HCT116 (cell line): Measurements from ENCODE around the gene PDE10A. TPM values are rescaled to one million over a fixed set of nuclear protein-coding genes. Genes with fewer than 3 reads are reported as not detected.

Source experiments
- ATAC-seq: fragments of 200-7000 bp; cut with Tn5 transposase; 2 replicates; pipeline ENCODE4 v1.9.1; 2020; ENCODE audit warnings: mild to moderate bottlenecking, moderate library complexity
- BruUV-seq: library from RNA; stranded (reverse); fragments of 400-500 nt; replicated peaks from 2 replicates; lab custom pipeline; 2021; lab: Mats Ljungman, UMichigan
- CTCF ChIA-PET: fragments of 300-600 bp; sonication (Branson Sonifier 250); formaldehyde crosslinking; loops from one replicate; lab custom pipeline; 2021; ENCODE audit warnings: antibody characterized with exemption; lab: Charles Lee
- POLR2A ChIA-PET: fragments of 300-600, 350-600 bp; sonication (Branson Sonifier 250); formaldehyde crosslinking; loops from one replicate; lab custom pipeline; 2021; ENCODE audit warnings: antibody characterized with exemption; lab: Charles Lee
- RAD21 ChIA-PET, 2 experiments: fragments of 300-600 bp; sonication (Branson Sonifier 250); formaldehyde crosslinking; loops; one replicate each; lab custom pipeline; 2023; ENCODE audit warnings: low total read pairs in 2 of 2; ENCODE audit not compliant: uncharacterized antibody in 2 of 2, unreplicated experiment in 2 of 2, low non-redundant PET in 1 of 2; lab: Charles Lee
- DNase-seq: peaks from one replicate; pipeline ENCODE4 v3.0.0-alpha.2; 2010; ENCODE audit warnings: low read depth, low spot score
- H2AFZ ChIP-seq: fragments of 200-600 bp; shearing (Covaris generic), sonication (generic); 2 replicates; pipeline ENCODE4 v1.6.1; 2017; ENCODE audit warnings: low read depth, mixed run types, mixed read lengths, antibody characterized with exemption, low read length; ENCODE audit not compliant: poor library complexity, severe bottlenecking
- H3K27ac ChIP-seq: 2 replicates; pipeline ENCODE4 v1.5.1; 2012; ENCODE audit warnings: low read depth, low read length
- H3K27me3 ChIP-seq: fragments of 200-600 bp; sonication (generic); 2 replicates; pipeline ENCODE4 v1.6.1; 2016; ENCODE audit warnings: mixed run types, low read length, mixed read lengths; ENCODE audit not compliant: insufficient read depth
- H3K36me3 ChIP-seq, 2 experiments: fragments of 200-500 bp in 1 of 2; fragments of 200-600 bp in 1 of 2; sonication (Bioruptor generic) in 1 of 2; sonication (generic) in 1 of 2; 2 replicates each; pipeline versions ENCODE4 v1.5.1 to v1.6.1; 2014 to 2016; ENCODE audit warnings: low read length in 2 of 2, inconsistent platforms in 1 of 2, mixed read lengths in 1 of 2, mixed run types in 1 of 2; ENCODE audit not compliant: insufficient read depth in 2 of 2, control insufficient read depth in 1 of 2
- H3K4me1 ChIP-seq, 2 experiments: fragments of 200-600 bp in 1 of 2; sonication (generic) in 1 of 2; 2 replicates each; pipeline versions ENCODE4 v1.5.1 to v1.6.1; 2012 to 2017; ENCODE audit warnings: low read length in 2 of 2, inconsistent platforms in 1 of 2, mild to moderate bottlenecking in 1 of 2, mixed read lengths in 1 of 2, mixed run types in 1 of 2, moderate library complexity in 1 of 2; ENCODE audit not compliant: insufficient read depth in 2 of 2, control insufficient read depth in 1 of 2
- H3K4me2 ChIP-seq: fragments of 200-600 bp; sonication (generic); 2 replicates; pipeline ENCODE4 v1.6.1; 2017; ENCODE audit warnings: mixed run types, low read length, mixed read lengths
- H3K4me3 ChIP-seq, 2 experiments: fragments of 200-600 bp in 1 of 2; sonication (generic) in 1 of 2; replicated peaks in 1 of 2; 2 replicates each; pipeline ENCODE4 v1.5.1; 2011 to 2016; ENCODE audit warnings: low read length in 2 of 2, control low read depth in 1 of 2, low read depth in 1 of 2, mild to moderate bottlenecking in 1 of 2, mixed read lengths in 1 of 2, mixed run types in 1 of 2
- H3K79me2 ChIP-seq: fragments of 200-600 bp; sonication (generic); 2 replicates; pipeline ENCODE4 v1.6.1; 2017; ENCODE audit warnings: mild to moderate bottlenecking, mixed run types, low read length, moderate library complexity, mixed read lengths; ENCODE audit not compliant: insufficient read depth
- H3K9ac ChIP-seq: fragments of 200-600 bp; sonication (generic); 2 replicates; pipeline ENCODE4 v1.6.1; 2016; ENCODE audit warnings: low read length, mixed read lengths
- H3K9me2 ChIP-seq: fragments of 200-600 bp; sonication (generic), shearing (Covaris generic); 2 replicates; pipeline ENCODE4 v1.6.1; 2017; ENCODE audit warnings: mixed run types, mild to moderate bottlenecking, moderate library complexity; ENCODE audit not compliant: insufficient read depth
- H3K9me3 ChIP-seq, 2 experiments: fragments of 200-500 bp in 1 of 2; fragments of 200-600 bp in 1 of 2; sonication (Bioruptor generic) in 1 of 2; sonication (generic) in 1 of 2; 2 replicates each; pipeline ENCODE4 v1.6.1; 2014 to 2017; ENCODE audit warnings: low read length in 2 of 2, mixed read lengths in 2 of 2, inconsistent platforms in 1 of 2, low read depth in 1 of 2, mild to moderate bottlenecking in 1 of 2, mixed run types in 1 of 2, moderate library complexity in 1 of 2; ENCODE audit not compliant: control insufficient read depth in 1 of 2, insufficient read depth in 1 of 2
- H4K20me1 ChIP-seq: fragments of 200-600 bp; sonication (generic), shearing (Covaris generic); 2 replicates; pipeline ENCODE4 v1.6.1; 2017; ENCODE audit warnings: mixed run types, mild to moderate bottlenecking, moderate library complexity; ENCODE audit not compliant: insufficient read depth
- ATF3 ChIP-seq: IDR thresholded peaks from 2 replicates; pipeline ENCODE4 v1.6.1; 2012
- CEBPB ChIP-seq: IDR thresholded peaks from 2 replicates; pipeline ENCODE4 v1.6.1; 2012; ENCODE audit warnings: low read depth
- CTCF ChIP-seq, 3 experiments: fragments of 200-600 bp in 1 of 3; sonication (generic) in 1 of 3; IDR thresholded peaks in 2 of 3; conservative IDR thresholded peaks in 1 of 3; 2 replicates each; pipeline ENCODE4 v1.5.1; 2012 to 2017; ENCODE audit warnings: low read depth in 2 of 3, low read length in 2 of 3, antibody characterized with exemption in 1 of 3, borderline replicate concordance in 1 of 3, control low read depth in 1 of 3, mild to moderate bottlenecking in 1 of 3, mixed read lengths in 1 of 3, mixed run types in 1 of 3, moderate library complexity in 1 of 3; ENCODE audit not compliant: insufficient read depth in 1 of 3
- EGR1 ChIP-seq: IDR thresholded peaks from 2 replicates; pipeline ENCODE4 v1.6.1; 2012; ENCODE audit warnings: low read depth
- ELF1 ChIP-seq: IDR thresholded peaks from 2 replicates; pipeline ENCODE4 v1.6.1; 2012; ENCODE audit warnings: low read depth, borderline replicate concordance
- EZH2 ChIP-seq: fragments of 200-600 bp; sonication (generic); IDR thresholded peaks from 2 replicates; pipeline ENCODE4 v1.6.1; 2017; ENCODE audit warnings: antibody characterized with exemption, mixed run types
- EZH2phosphoT487 ChIP-seq: fragments of 200-600 bp; IDR thresholded peaks from 2 replicates; pipeline ENCODE4 v1.6.1; 2018; ENCODE audit warnings: antibody characterized with exemption, borderline replicate concordance
- FOSL1 ChIP-seq: IDR thresholded peaks from 2 replicates; pipeline ENCODE4 v1.6.1; 2012; ENCODE audit warnings: low read depth
- JUND ChIP-seq: IDR thresholded peaks from 2 replicates; pipeline ENCODE4 v1.6.1; 2012
- MAX ChIP-seq: IDR thresholded peaks from 2 replicates; pipeline ENCODE4 v1.6.1; 2012
- POLR2A ChIP-seq: IDR thresholded peaks from 2 replicates; pipeline ENCODE4 v1.7.0; 2011; ENCODE audit warnings: borderline replicate concordance; ENCODE audit not compliant: insufficient read depth, insufficient read length; ENCODE audit errors: extremely low read depth
- POLR2AphosphoS5 ChIP-seq: IDR thresholded peaks from 2 replicates; pipeline ENCODE4 v1.6.1; 2011; ENCODE audit warnings: mild to moderate bottlenecking, low read depth, low read length, moderate library complexity
- RAD21 ChIP-seq: IDR thresholded peaks from 2 replicates; pipeline ENCODE4 v1.6.1; 2012; ENCODE audit warnings: low read depth, mild to moderate bottlenecking
- REST ChIP-seq: IDR thresholded peaks from 2 replicates; pipeline ENCODE4 v1.6.1; 2012; ENCODE audit warnings: low read depth
- TCF7L2 ChIP-seq: IDR thresholded peaks from 2 replicates; pipeline ENCODE4 v1.7.0; 2011; ENCODE audit warnings: borderline replicate concordance, inconsistent platforms; ENCODE audit not compliant: insufficient read depth, insufficient read length; ENCODE audit errors: extremely low read depth
- YY1 ChIP-seq: IDR thresholded peaks from 2 replicates; pipeline ENCODE4 v1.6.1; 2011; ENCODE audit warnings: low read length, low read depth, moderate library complexity, mild to moderate bottlenecking; ENCODE audit not compliant: insufficient replicate concordance; ENCODE audit errors: extremely low read depth
- ZBTB33 ChIP-seq: IDR thresholded peaks from 2 replicates; pipeline ENCODE4 v1.6.1; 2011; ENCODE audit warnings: mild to moderate bottlenecking, low read length, moderate library complexity; ENCODE audit not compliant: insufficient replicate concordance; ENCODE audit errors: extremely low read depth
- ZFX ChIP-seq: fragments of 450-650 bp; IDR thresholded peaks from 2 replicates; pipeline ENCODE4 v1.6.1; 2017
- ZNF274 ChIP-seq: fragments of 200-500 bp; sonication (Bioruptor generic); IDR thresholded peaks from 2 replicates; pipeline ENCODE4 v1.6.1; 2014; ENCODE audit warnings: mild to moderate bottlenecking, low read depth, low read length, inconsistent platforms
- intact Hi-C: fragments of 100-400 bp; cut with micrococcal nuclease; formaldehyde crosslinking; loops from 2 replicates; pipeline ENCODE4 v1.10.0; 2022
- total RNA-seq: library from RNA; stranded (reverse); gene quantifications from one replicate; pipeline ENCODE4 v1.2.1, GENCODE V29; 2021; ENCODE audit not compliant: unreplicated experiment

PDE10A gene
- total RNA-seq, 1 experiment from 2014 or later = 0.37 TPM

- H3K9ac ChIP-seq = no peak overlapping the region
- H3K4me3 ChIP-seq = no peak overlapping the region
- no peaks in the 10 kb centered on the region for H3K9me3 ChIP-seq
- POLR2A ChIA-PET = no interaction called here
- no peaks in the 10 kb centered on the region for H4K20me1 ChIP-seq
- H3K27me3 ChIP-seq = no peaks in the 10 kb centered on the region
- no peak for DNase-seq
- intact Hi-C loops = no loop called here
- no peak for ATAC-seq
- H3K27ac ChIP-seq = no peak overlapping the region
- H3K79me2 ChIP-seq = no peaks in the 10 kb centered on the region
- RAD21 ChIA-PET = no interaction called here
- H2AFZ ChIP-seq = no peak overlapping the region
- TF ChIP-seq CEBPB (no peak), ATF3 (no peak), EGR1 (no peak), MAX (no peak), ELF1 (no peak), POLR2AphosphoS5 (no peak), ZNF274 (no peak), EZH2 (no peak), FOSL1 (no peak), YY1 (no peak), JUND (no peak), TCF7L2 (no peak), ZBTB33 (no peak), RAD21 (no peak), CTCF (IDR thresholded peaks at IDR 0.05 in 2 of 3, conservative IDR thresholded peaks at IDR 0.05 in 1 of 3; ENCODE audit: borderline replicate concordance in 1 of 3, insufficient read depth in 1 of 3, low read depth in 2 of 3, low read length in 2 of 3) (no peak), ZFX (no peak), EZH2phosphoT487 (no peak), REST (no peak), POLR2A (no peak)
- CTCF ChIA-PET = no interaction called here
- no peaks in the 10 kb centered on the region for H3K36me3 ChIP-seq
- H3K4me1 ChIP-seq = no peaks in the 10 kb centered on the region
- no TSS peak for BruUV-seq
- no peak overlapping the region for H3K4me2 ChIP-seq
- no peaks in the 10 kb centered on the region for H3K9me2 ChIP-seq
Observed at GRCh38 chr6:165566088-165566828, 96.8 kb downstream of the PDE10A start.
